Measurements from ENCODE around the gene ATP6V1F. TPM values are rescaled to one million over a fixed set of nuclear protein-coding genes. Genes with fewer than 3 reads are reported as not detected.

The ATP6V1F gene
- 100 to 1,000 TPM; 109 to 159 TPM for total RNA-seq

GRCh38 chr7:128862571-128863432, at the start of gene ATP6V1F:
TSS of gene ATP6V1F (plus strand) at chr7:128862856. CDS start at chr7:128862905, 49 bp downstream.
- Mint-ChIP-seq H3K36me3 (ENCODE audit: low read depth) (peaks cover 8% of the 10 kb centered on the region), H3K4me1 (peaks cover 13% of the 10 kb centered on the region), H3K27me3 (no peaks in the 10 kb centered on the region), H3K9me3 (ENCODE audit: low read depth) (no peaks in the 10 kb centered on the region), H3K4me3 (peak within 1 kb of the TSS; percentile 77), H3K27ac (peak within 1 kb of the TSS; percentile 90)
- ChIA-PET CTCF (interaction anchor here (0.6 to 5.3 kb wide), 23 partner anchors 10 to 580 kb away, joined by 3 to 49 read pairs (median 3); partner anchors contain the start of gene METTL2B), POLR2A (interaction anchor here (0.6 to 0.9 kb wide), 6 partner anchors 21 to 519 kb away, joined by 3 read pairs; partner anchors contain the start of gene CCDC136)
- ATAC-seq (peak; percentile 91), DNase-seq (peak; percentile 100)
- intact Hi-C loops (cut with DNase I, micrococcal nuclease) = loop anchor here (1.0 to 10.0 kb wide), 15 partner anchors 20 to 576 kb away; partner anchors contain the start of genes CALU (in 2 of the 2), CCDC136 (in 2 of the 2), HILPDA (in 1 of the 2) and METTL2B (in 1 of the 2)

GRCh38 chr7:128814499-128814898, 48.2 kb upstream of the ATP6V1F start:
- no peaks in the 10 kb centered on the region for H3K9me3 Mint-ChIP-seq (ENCODE audit: low read depth)
- no peaks in the 10 kb centered on the region for H3K27me3 Mint-ChIP-seq
- intact Hi-C loops (cut with DNase I, micrococcal nuclease) = no loop called here
- no peaks in the 10 kb centered on the region for H3K4me1 Mint-ChIP-seq
- no peak overlapping the region for H3K4me3 Mint-ChIP-seq
- no peak overlapping the region for H3K27ac Mint-ChIP-seq
- POLR2A ChIA-PET = no interaction called here
- DNase-seq (no peak), ATAC-seq (no peak)
- no peaks in the 10 kb centered on the region for H3K36me3 Mint-ChIP-seq (ENCODE audit: low read depth)
- CTCF ChIA-PET = interaction anchor here (0.8 kb wide), 1 partner anchor 19 kb away, joined by 3 read pairs; no protein-coding TSS in a partner anchor

GRCh38 chr7:128815289-128815942, 47.2 kb upstream of the ATP6V1F start:
- DNase-seq = no peak
- peaks cover 5% of the 10 kb centered on the region for H3K4me1 Mint-ChIP-seq
- H3K9me3 Mint-ChIP-seq (ENCODE audit: low read depth) = no peaks in the 10 kb centered on the region
- H3K4me3 Mint-ChIP-seq = no peak overlapping the region
- no peaks in the 10 kb centered on the region for H3K36me3 Mint-ChIP-seq (ENCODE audit: low read depth)
- ChIA-PET POLR2A (no interaction called here), CTCF (interaction anchor here (0.8 kb wide), 1 partner anchor 894 kb away, joined by 3 read pairs; no protein-coding TSS in a partner anchor)
- ATAC-seq = no peak
- no peaks in the 10 kb centered on the region for H3K27me3 Mint-ChIP-seq
- no peak overlapping the region for H3K27ac Mint-ChIP-seq
- intact Hi-C loops (cut with DNase I, micrococcal nuclease) = no loop called here

- CTCF ChIA-PET = interaction anchor here (0.8 to 1.2 kb wide), 2 partner anchors 13 to 41 kb away, joined by 3 to 5 read pairs; no protein-coding TSS in a partner anchor
- ATAC-seq = no peak
- DNase-seq = no peak
Measured at GRCh38 chr7:128818694-128819093, 44.0 kb upstream of the ATP6V1F start.

GRCh38 chr7:128821724-128822123, 40.9 kb upstream of the ATP6V1F start:
- Mint-ChIP-seq H3K27ac (no peak overlapping the region), H3K4me3 (no peak overlapping the region), H3K4me1 (peaks cover 5% of the 10 kb centered on the region), H3K36me3 (ENCODE audit: low read depth) (no peaks in the 10 kb centered on the region), H3K9me3 (ENCODE audit: low read depth) (no peaks in the 10 kb centered on the region), H3K27me3 (no peaks in the 10 kb centered on the region)
- POLR2A ChIA-PET = no interaction called here
- CTCF ChIA-PET = no interaction called here
- intact Hi-C loops (cut with DNase I, micrococcal nuclease) = no loop called here
- no peak for DNase-seq
- ATAC-seq = no peak

More at GRCh38 chr7:128818694-128819093, 44.0 kb upstream of the ATP6V1F start:
- no peak overlapping the region for H3K27ac Mint-ChIP-seq
- H3K9me3 Mint-ChIP-seq (ENCODE audit: low read depth) = no peaks in the 10 kb centered on the region
- H3K4me3 Mint-ChIP-seq = no peak overlapping the region
- no peaks in the 10 kb centered on the region for H3K36me3 Mint-ChIP-seq (ENCODE audit: low read depth)
- POLR2A ChIA-PET = interaction anchor here (0.6 kb wide), 1 partner anchor 14 kb away, joined by 3 read pairs; no protein-coding TSS in a partner anchor
- H3K27me3 Mint-ChIP-seq = no peaks in the 10 kb centered on the region
- H3K4me1 Mint-ChIP-seq = peaks cover 5% of the 10 kb centered on the region
- intact Hi-C loops (cut with DNase I, micrococcal nuclease) = no loop called here

- Mint-ChIP-seq H3K27me3 (peaks cover 24% of the 10 kb centered on the region), H3K9me3 (ENCODE audit: low read depth) (no peaks in the 10 kb centered on the region), H3K36me3 (ENCODE audit: low read depth) (no peaks in the 10 kb centered on the region), H3K4me3 (no peak overlapping the region), H3K27ac (no peak overlapping the region), H3K4me1 (peaks cover 10% of the 10 kb centered on the region)
- ATAC-seq (no peak), DNase-seq (no peak)
- POLR2A ChIA-PET = interaction anchor here (0.5 kb wide), 1 partner anchor 592 kb away, joined by 8 read pairs; no protein-coding TSS in a partner anchor
- CTCF ChIA-PET = interaction anchor here (1.3 kb wide), 1 partner anchor 9 kb away, joined by 3 read pairs; no protein-coding TSS in a partner anchor
- intact Hi-C loops (cut with DNase I, micrococcal nuclease) = no loop called here
Measured at GRCh38 chr7:128826512-128826911, 36.1 kb upstream of the ATP6V1F start.

- no peak overlapping the region for H3K4me3 Mint-ChIP-seq
Measured at GRCh38 chr7:128826916-128827247, 35.8 kb upstream of the ATP6V1F start.

GRCh38 chr7:128827248-128827958, 35.3 kb upstream of the ATP6V1F start:
- Mint-ChIP-seq H3K27me3 (peaks cover 27% of the 10 kb centered on the region), H3K27ac (no peak overlapping the region), H3K36me3 (ENCODE audit: low read depth) (no peaks in the 10 kb centered on the region), H3K4me3 (no peak overlapping the region), H3K4me1 (peaks cover 13% of the 10 kb centered on the region), H3K9me3 (ENCODE audit: low read depth) (no peaks in the 10 kb centered on the region)
- no peak for DNase-seq
- CTCF ChIA-PET = interaction anchor here (0.6 to 1.3 kb wide), 3 partner anchors 8 to 468 kb away, joined by 3 read pairs; no protein-coding TSS in a partner anchor
- POLR2A ChIA-PET = no interaction called here
- ATAC-seq = no peak
- intact Hi-C loops (cut with DNase I, micrococcal nuclease) = no loop called here

More at GRCh38 chr7:128826916-128827247, 35.8 kb upstream of the ATP6V1F start:
- H3K27ac Mint-ChIP-seq = no peak overlapping the region
- ChIA-PET CTCF (interaction anchor here (1.3 kb wide), 1 partner anchor 9 kb away, joined by 3 read pairs; no protein-coding TSS in a partner anchor), POLR2A (interaction anchor here (0.5 kb wide), 1 partner anchor 591 kb away, joined by 8 read pairs; no protein-coding TSS in a partner anchor)
- DNase-seq (no peak), ATAC-seq (no peak)
- no peaks in the 10 kb centered on the region for H3K36me3 Mint-ChIP-seq (ENCODE audit: low read depth)
- intact Hi-C loops (cut with DNase I, micrococcal nuclease) = no loop called here
- peaks cover 27% of the 10 kb centered on the region for H3K27me3 Mint-ChIP-seq
- H3K9me3 Mint-ChIP-seq (ENCODE audit: low read depth) = no peaks in the 10 kb centered on the region
- peaks cover 13% of the 10 kb centered on the region for H3K4me1 Mint-ChIP-seq

- H3K4me3 Mint-ChIP-seq = no peak overlapping the region
- ChIA-PET CTCF (interaction anchor here (0.7 to 0.9 kb wide), 2 partner anchors 35 to 467 kb away, joined by 3 read pairs; partner anchors contain the start of gene ATP6V1F), POLR2A (no interaction called here)
- no peak overlapping the region for H3K27ac Mint-ChIP-seq
- H3K4me1 Mint-ChIP-seq = peaks cover 13% of the 10 kb centered on the region
- DNase-seq = no peak
- H3K36me3 Mint-ChIP-seq (ENCODE audit: low read depth) = no peaks in the 10 kb centered on the region
- ATAC-seq = no peak
- intact Hi-C loops (cut with DNase I, micrococcal nuclease) = no loop called here
- no peaks in the 10 kb centered on the region for H3K9me3 Mint-ChIP-seq (ENCODE audit: low read depth)
- H3K27me3 Mint-ChIP-seq = peaks cover 27% of the 10 kb centered on the region
Measured at GRCh38 chr7:128827971-128828711, 34.5 kb upstream of the ATP6V1F start.

GRCh38 chr7:128829391-128830166, 33.1 kb upstream of the ATP6V1F start:
- CTCF ChIA-PET = interaction anchor here (0.9 kb wide), 1 partner anchor 33 kb away, joined by 3 read pairs; the partner anchor contains the start of gene ATP6V1F
- H3K9me3 Mint-ChIP-seq (ENCODE audit: low read depth) = no peaks in the 10 kb centered on the region
- DNase-seq (no peak), ATAC-seq (no peak)
- no peak overlapping the region for H3K27ac Mint-ChIP-seq
- intact Hi-C loops (cut with DNase I, micrococcal nuclease) = loop anchor here in 1 of 2 experiments (2.0 kb wide), 1 partner anchor 39 kb away; the partner anchor contains the start of gene CCDC136
- peaks cover 13% of the 10 kb centered on the region for H3K4me1 Mint-ChIP-seq
- no peaks in the 10 kb centered on the region for H3K36me3 Mint-ChIP-seq (ENCODE audit: low read depth)
- POLR2A ChIA-PET = no interaction called here
- peaks cover 27% of the 10 kb centered on the region for H3K27me3 Mint-ChIP-seq
- no peak overlapping the region for H3K4me3 Mint-ChIP-seq

All from activated CD4-positive, alpha-beta T cell treated with anti-CD3 and anti-CD28 coated beads for 36 hours (primary cell).